Endothelial cell of umbilical vein (primary cell): Measurements from ENCODE around the gene TBC1D16. TPM values are rescaled to one million over a fixed set of nuclear protein-coding genes. Genes with fewer than 3 reads are reported as not detected.

Experiments
- BruUV-seq: library from RNA; stranded (reverse); fragments of 400-500 nt; replicated peaks from 2 replicates; lab custom pipeline; 2021; lab: Mats Ljungman, UMichigan
- CTCF ChIA-PET: fragments of 300-600, 350-600 bp; sonication (Branson Sonifier 250); formaldehyde crosslinking; loops from one replicate; lab custom pipeline; 2021; ENCODE audit warnings: antibody characterized with exemption, inconsistent platforms; lab: Charles Lee
- POLR2A ChIA-PET: fragments of 300-600, 350-600 bp; sonication (Branson Sonifier 250); formaldehyde crosslinking; loops from one replicate; lab custom pipeline; 2021; ENCODE audit warnings: antibody characterized with exemption, inconsistent platforms; lab: Charles Lee
- DNase-seq: peaks from one replicate; pipeline ENCODE4 v3.0.0-alpha.2; 2011; ENCODE audit warnings: low read depth, low spot score
- FAIRE-seq: peaks from 2 replicates; lab custom pipeline; 2011; peaks lifted over from hg19 to GRCh38; lab: Jason Lieb, UNC
- H2AFZ ChIP-seq: 2 replicates; pipeline ENCODE4 v1.6.0; 2012; ENCODE audit warnings: low read depth, low read length, control low read depth, inconsistent platforms
- H3K27ac ChIP-seq: 2 replicates; pipeline ENCODE4 v1.5.1; 2011; ENCODE audit warnings: low read depth, mild to moderate bottlenecking, control low read depth, low read length, moderate library complexity; ENCODE audit not compliant: insufficient read depth
- H3K27me3 ChIP-seq, 2 experiments: 2 replicates each; pipeline versions ENCODE4 v1.6.0 to v1.6.1; 2011; ENCODE audit warnings: low read length in 2 of 2, mixed read lengths in 1 of 2; ENCODE audit not compliant: control insufficient read depth in 2 of 2, insufficient read depth in 2 of 2
- H3K36me3 ChIP-seq, 2 experiments: 2 replicates in 1 of 2; 3 replicates in 1 of 2; pipeline ENCODE4 v1.5.1; 2011; ENCODE audit warnings: low read length in 2 of 2, mild to moderate bottlenecking in 1 of 2, moderate library complexity in 1 of 2; ENCODE audit not compliant: control insufficient read depth in 2 of 2, insufficient read depth in 2 of 2; ENCODE audit errors: extremely low read depth in 1 of 2
- H3K4me1 ChIP-seq: 3 replicates; pipeline ENCODE4 v1.5.1; 2011; ENCODE audit warnings: mild to moderate bottlenecking, low read length; ENCODE audit not compliant: control insufficient read depth, insufficient read depth; ENCODE audit errors: extremely low read depth
- H3K4me2 ChIP-seq: 2 replicates; pipeline ENCODE4 v1.6.1; 2011; ENCODE audit warnings: low read length, control low read depth, mixed read lengths; ENCODE audit not compliant: insufficient read depth
- H3K4me3 ChIP-seq, 3 experiments: fragments of 200-600 bp in 1 of 3; sonication (generic), shearing (Covaris generic) in 1 of 3; replicated peaks in 1 of 3; 2 replicates each; pipeline ENCODE4 v1.5.1; 2011 to 2016; ENCODE audit warnings: control low read depth in 3 of 3, low read length in 3 of 3, mild to moderate bottlenecking in 2 of 3, inconsistent platforms in 1 of 3, low read depth in 1 of 3, moderate library complexity in 1 of 3; ENCODE audit not compliant: insufficient read depth in 1 of 3
- H3K79me2 ChIP-seq: 2 replicates; pipeline ENCODE4 v1.6.0; 2012; ENCODE audit warnings: low read length, inconsistent platforms; ENCODE audit not compliant: control insufficient read depth, insufficient read depth
- H3K9ac ChIP-seq: replicated peaks from 2 replicates; pipeline ENCODE3; 2011; ENCODE audit warnings: low read length, control low read depth; ENCODE audit not compliant: insufficient read depth; ENCODE audit errors: extremely low read depth
- H3K9me1 ChIP-seq: replicated peaks from 3 replicates; pipeline ENCODE4 v1.6.0; 2011; ENCODE audit warnings: mild to moderate bottlenecking, low read length; ENCODE audit not compliant: control insufficient read depth, insufficient read depth; ENCODE audit errors: extremely low read depth
- H3K9me3 ChIP-seq: replicated peaks from 2 replicates; pipeline ENCODE4 v1.5.1; 2012; ENCODE audit warnings: low read length, inconsistent platforms; ENCODE audit not compliant: control insufficient read depth, insufficient read depth
- H4K20me1 ChIP-seq: replicated peaks from 2 replicates; pipeline ENCODE3; 2011; ENCODE audit warnings: mild to moderate bottlenecking, low read length; ENCODE audit not compliant: control insufficient read depth, insufficient read depth; ENCODE audit errors: extremely low read depth
- CTCF ChIP-seq, 2 donors: IDR thresholded peaks; 1 replicate in 1 of 2; 2 replicates in 1 of 2; pipeline ENCODE4 v1.5.1; 2011; ENCODE audit warnings: low read length in 2 of 2, mild to moderate bottlenecking in 2 of 2, moderate library complexity in 2 of 2, control low read depth in 1 of 2, inconsistent platforms in 1 of 2, low read depth in 1 of 2; ENCODE audit not compliant: insufficient read depth in 1 of 2; ENCODE audit errors: extremely low read depth in 1 of 2
- EZH2 ChIP-seq: IDR thresholded peaks from 2 replicates; pipeline ENCODE4 v1.6.1; 2012; ENCODE audit warnings: borderline replicate concordance, low read depth, mild to moderate bottlenecking, moderate library complexity, low read length, inconsistent platforms; ENCODE audit not compliant: severe bottlenecking
- FOS ChIP-seq: IDR thresholded peaks from 2 replicates; pipeline ENCODE4 v1.6.1; 2011; ENCODE audit warnings: mild to moderate bottlenecking, low read length, moderate library complexity, borderline replicate concordance; ENCODE audit not compliant: insufficient read depth
- GATA2 ChIP-seq: IDR thresholded peaks from 2 replicates; pipeline ENCODE4 v1.7.0; 2011; ENCODE audit warnings: low read depth, mild to moderate bottlenecking, moderate library complexity, mixed read lengths, low read length; ENCODE audit not compliant: insufficient read length, insufficient read depth
- JUN ChIP-seq: IDR thresholded peaks from 2 replicates; pipeline ENCODE4 v1.6.1; 2011; ENCODE audit warnings: borderline replicate concordance, low read depth; ENCODE audit not compliant: insufficient read length, insufficient read depth
- MYC ChIP-seq: IDR thresholded peaks from one replicate; pipeline ENCODE4 v1.6.1; 2011; ENCODE audit warnings: mild to moderate bottlenecking, low read depth, low read length
- POLR2A ChIP-seq: IDR thresholded peaks from 2 replicates; pipeline ENCODE4 v1.6.1; 2012; ENCODE audit warnings: low read depth, mild to moderate bottlenecking, control low read depth, low read length
- POLR2AphosphoS5 ChIP-seq: IDR thresholded peaks from 2 replicates; pipeline ENCODE4 v1.6.1; 2012; ENCODE audit warnings: low read depth, mild to moderate bottlenecking, control low read depth, low read length, moderate library complexity; ENCODE audit not compliant: insufficient read depth
- dilution Hi-C: fragments of 300-500 bp; cut with MboI; formaldehyde crosslinking; loops from one replicate; pipeline ENCODE4 v1.15.0; 2019; ENCODE audit warnings: low sequenced_read_pairs; ENCODE audit not compliant: extremely low pct_ligation_motif_present
- intact Hi-C: fragments of 100-400 bp; cut with micrococcal nuclease; formaldehyde crosslinking; loops from one replicate; pipeline ENCODE4 v1.10.0; 2022
- polyA plus RNA-seq, 4 experiments: library from polyadenylated mRNA; depleted of rRNA in 3 of 4; stranded (reverse) in 3 of 4; unstranded in 1 of 4; fragments of >200 nt; gene quantifications; 2 replicates each; pipeline versions ENCODE4 v1.2.1 to v1.2.3, GENCODE V29; 2011 to 2012; ENCODE audit warnings: missing spikeins in 1 of 4
- total RNA-seq: library from RNA; stranded (reverse); gene quantifications from 2 replicates; pipeline ENCODE4 v1.2.3, GENCODE V29; 2021
- TF ChIP-seq, protein P1 (sequence below): IDR thresholded peaks from 2 replicates; pipeline ENCODE4 v1.6.1; 2011; ENCODE audit not compliant: insufficient read depth, insufficient read length

Gene TBC1D16
- total and polyA plus RNA-seq, 2 donors (not counting 3 experiments of a cell fraction or from before 2014, with no cell fraction given) = 12.9 to 48.6 TPM

DNA sequence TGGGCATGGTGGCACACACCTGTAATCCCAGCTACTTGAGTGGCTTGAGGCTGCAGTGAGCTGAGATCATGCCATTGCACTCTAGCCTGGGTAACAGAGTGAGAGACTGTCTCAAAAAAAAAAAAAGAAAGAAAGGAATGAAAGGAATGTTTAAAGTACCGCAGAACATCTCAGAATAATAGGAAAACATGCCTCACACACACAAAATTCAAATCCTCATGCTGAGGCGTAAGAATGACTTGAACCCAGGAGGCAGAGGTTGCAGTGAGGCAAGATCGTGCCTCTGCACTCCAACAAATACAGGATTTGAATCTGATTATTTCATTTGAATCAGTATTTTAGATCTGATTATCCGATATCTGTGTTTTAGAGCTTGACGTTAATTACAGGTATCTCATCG lies 44.4 kb upstream of the TBC1D16 start:
- Histone ChIP-seq H3K36me3 (no peaks in the 10 kb centered on the region), H3K9me3 (no peaks in the 10 kb centered on the region), H3K79me2 (no peaks in the 10 kb centered on the region), H2AFZ (no peak overlapping the region), H3K9me1 (no peaks in the 10 kb centered on the region), H4K20me1 (no peaks in the 10 kb centered on the region), H3K27ac (no peak overlapping the region), H3K4me3 (no peak overlapping the region), H3K4me1 (no peaks in the 10 kb centered on the region), H3K27me3 (no peaks in the 10 kb centered on the region), H3K9ac (no peak overlapping the region), H3K4me2 (no peak overlapping the region)
- no peak for FAIRE-seq
- intact Hi-C loops = no loop called here
- TF ChIP-seq FOS = no peak
- no peak for TF ChIP-seq GATA2
- TF ChIP-seq EZH2 = no peak
- TF ChIP-seq, protein P1, sequence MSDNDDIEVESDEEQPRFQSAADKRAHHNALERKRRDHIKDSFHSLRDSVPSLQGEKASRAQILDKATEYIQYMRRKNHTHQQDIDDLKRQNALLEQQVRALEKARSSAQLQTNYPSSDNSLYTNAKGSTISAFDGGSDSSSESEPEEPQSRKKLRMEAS = no peak
- ChIA-PET POLR2A (no interaction called here), CTCF (interaction anchor here (0.6 to 1.7 kb wide), 2 partner anchors 8 to 21 kb away, joined by 4 to 6 read pairs; partner anchors contain the start of gene GAA)
- dilution Hi-C loops = no loop called here
- DNase-seq = no peak
- no TSS peak for BruUV-seq

GRCh38 chr17:80072410-80072809 lies 36.7 kb upstream of the TBC1D16 start:
- no peak overlapping the region for H3K4me3 ChIP-seq
- H3K4me2 ChIP-seq = no peak overlapping the region
- no peak overlapping the region for H3K27ac ChIP-seq
- BruUV-seq = no TSS peak
- no peaks in the 10 kb centered on the region for H4K20me1 ChIP-seq
- CTCF ChIA-PET = interaction anchor here (0.7 kb wide), 1 partner anchor 8 kb away, joined by 4 read pairs; no protein-coding TSS in a partner anchor
- H3K79me2 ChIP-seq = no peaks in the 10 kb centered on the region
- dilution Hi-C loops = no loop called here
- peaks cover 29% of the 10 kb centered on the region for H3K4me1 ChIP-seq
- H3K9me1 ChIP-seq = no peaks in the 10 kb centered on the region
- H3K9ac ChIP-seq = no peak overlapping the region
- TF ChIP-seq JUN (no peak), POLR2AphosphoS5 (no peak), FOS (no peak), CTCF (IDR thresholded peaks at IDR 0.05; ENCODE audit: extremely low read depth in 1 of 2, insufficient read depth in 1 of 2, low read depth in 1 of 2, low read length in 2 of 2) (no peak), MYC (no peak), POLR2A (no peak), EZH2 (no peak), GATA2 (no peak)
- TF ChIP-seq, protein P1 = no peak
- FAIRE-seq (no peak), DNase-seq (no peak)
- no peak overlapping the region for H2AFZ ChIP-seq
- H3K27me3 ChIP-seq = no peaks in the 10 kb centered on the region
- intact Hi-C loops = no loop called here
- POLR2A ChIA-PET = no interaction called here
- H3K36me3 ChIP-seq = no peaks in the 10 kb centered on the region
- no peaks in the 10 kb centered on the region for H3K9me3 ChIP-seq
